ENCODE measurements around the gene HS6ST3.
"Not testable (repeated sequence)": the region's sequence is repeated elsewhere in the genome, so short reads cannot be mapped to it uniquely, and the experiment has no call there.

Gene HS6ST3

DNA sequence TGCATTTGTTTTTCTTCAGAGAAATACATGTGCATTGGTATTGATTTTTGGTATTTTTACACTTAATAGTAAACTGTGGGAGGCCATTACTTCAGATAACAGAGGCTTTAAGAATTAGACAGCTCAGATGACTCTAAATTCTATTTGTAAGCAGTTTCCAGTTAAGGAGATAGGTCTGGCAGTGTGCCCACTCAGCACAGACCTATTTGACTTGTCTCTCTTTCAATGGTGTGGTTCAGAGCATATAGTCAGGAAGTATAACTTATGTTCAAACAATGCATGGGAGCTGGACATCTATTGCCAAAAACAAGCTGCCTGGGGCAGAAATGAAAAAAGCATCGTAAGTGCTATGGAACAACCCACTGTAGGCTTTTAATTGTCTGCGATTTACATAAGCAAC, 370.7 kb downstream of the HS6ST3 start:
- FAIRE-seq: no peak

DNA sequence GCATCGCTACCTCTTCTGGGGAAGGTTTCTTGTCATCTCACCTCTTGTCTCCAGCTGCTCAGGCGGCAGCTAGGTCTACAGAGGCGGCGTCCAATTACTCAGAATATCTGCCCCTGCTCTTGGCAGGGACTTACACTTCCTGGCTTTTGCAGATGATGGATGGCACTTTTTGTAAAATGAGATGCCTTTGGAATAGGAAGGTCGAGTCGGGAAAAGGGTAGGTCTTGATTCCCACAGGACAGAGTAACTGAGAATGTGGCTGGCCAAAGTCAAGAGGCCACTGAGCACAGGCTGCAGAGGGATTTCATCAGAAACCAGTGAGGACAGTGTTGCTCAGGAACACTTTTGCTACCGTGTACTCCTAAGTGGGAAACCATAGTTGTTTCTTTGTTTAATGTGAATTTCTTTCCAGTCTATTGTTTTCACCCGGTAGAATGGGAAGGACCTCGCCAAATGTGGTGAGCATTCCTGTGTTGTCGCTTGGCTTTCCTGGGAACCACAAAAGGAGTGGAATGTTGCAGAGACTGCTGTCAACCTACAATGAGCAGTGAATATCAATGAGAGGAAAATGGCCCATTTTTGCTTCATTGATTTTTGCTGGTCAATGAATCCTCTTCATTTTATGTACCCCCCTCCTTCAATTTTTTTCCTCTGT, 383.7 kb downstream of the HS6ST3 start:
- no peak for FAIRE-seq

DNA sequence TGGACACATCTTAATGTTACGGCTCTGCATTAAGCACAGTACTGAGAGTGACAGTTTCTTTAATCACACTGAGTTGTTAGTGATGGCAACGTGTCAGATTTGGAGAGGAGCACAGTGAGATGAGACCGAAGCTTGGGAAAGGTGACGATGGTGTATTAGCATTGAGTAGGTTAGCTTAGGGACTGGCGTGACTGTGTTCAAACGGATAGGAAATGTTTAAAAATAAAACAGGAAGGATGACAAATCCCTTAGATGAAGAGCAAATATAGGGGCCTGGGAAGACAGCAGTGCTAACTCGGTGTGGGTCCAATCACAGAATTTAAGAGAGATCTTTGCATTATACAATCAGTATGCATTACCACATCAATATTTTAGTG, 384.3 kb downstream of the HS6ST3 start:
- no peak for FAIRE-seq

DNA sequence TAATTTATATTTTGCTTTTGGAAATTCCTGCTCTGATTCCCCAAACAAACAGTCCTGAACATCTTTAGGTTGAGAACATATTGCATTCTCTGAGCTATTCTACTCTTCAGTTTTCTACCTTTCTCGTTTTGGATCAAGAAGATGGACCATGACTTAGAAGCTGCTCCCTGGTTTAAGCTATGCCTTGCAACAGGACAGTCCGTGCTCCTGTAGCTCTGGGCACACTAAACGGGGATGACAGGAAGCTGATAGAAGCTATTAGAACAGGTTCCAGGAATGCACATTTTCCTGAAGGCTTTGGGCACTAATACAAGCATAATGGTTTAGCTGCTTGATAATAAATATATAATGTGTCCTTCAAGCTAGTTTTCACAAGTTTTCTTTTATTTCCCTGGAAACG, 385.2 kb downstream of the HS6ST3 start:
- no peak for FAIRE-seq

DNA sequence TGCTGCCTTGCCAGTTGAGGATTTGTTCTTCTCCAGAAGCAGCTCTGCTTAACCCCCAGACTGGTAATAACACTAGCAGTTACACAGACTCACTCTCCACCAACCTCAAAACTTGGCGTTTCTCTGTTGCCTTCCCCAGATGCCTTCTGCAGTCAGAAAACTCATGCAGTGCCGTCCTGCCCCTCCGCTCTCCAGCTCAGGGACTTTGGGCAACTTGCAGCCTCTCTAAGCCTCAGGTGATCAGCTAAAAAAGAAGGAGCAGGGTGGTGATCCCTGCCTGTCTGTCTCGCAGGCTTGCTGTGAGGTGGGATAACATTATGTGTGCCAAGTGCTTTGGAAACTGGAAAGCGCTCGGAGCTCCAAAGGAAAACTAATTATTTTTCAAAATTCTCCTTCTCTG, 391.6 kb downstream of the HS6ST3 start:
- FAIRE-seq: no peak

DNA sequence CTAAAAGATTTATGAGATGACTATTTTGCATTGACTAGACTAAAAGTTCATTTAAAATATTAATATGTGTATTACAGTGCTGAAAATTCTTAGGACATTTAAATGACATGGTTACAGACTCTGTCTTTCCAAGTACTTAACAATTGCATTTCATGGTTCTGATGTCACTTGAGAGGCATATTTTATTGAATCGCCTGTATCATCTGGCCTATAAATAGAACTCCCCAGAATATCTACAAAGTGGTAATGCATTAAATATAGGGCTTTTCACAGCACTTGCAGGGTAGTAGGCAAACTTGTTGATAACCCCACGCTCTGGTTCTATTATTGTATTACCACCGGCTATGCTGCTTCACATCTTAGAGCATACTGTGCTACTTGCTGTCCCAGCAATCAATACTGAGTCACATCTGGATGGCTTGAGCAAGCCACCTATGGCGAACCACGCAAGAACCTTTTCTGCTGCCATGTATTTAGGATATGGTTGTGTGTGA, 400.6 kb downstream of the HS6ST3 start:
- no peak for FAIRE-seq

DNA sequence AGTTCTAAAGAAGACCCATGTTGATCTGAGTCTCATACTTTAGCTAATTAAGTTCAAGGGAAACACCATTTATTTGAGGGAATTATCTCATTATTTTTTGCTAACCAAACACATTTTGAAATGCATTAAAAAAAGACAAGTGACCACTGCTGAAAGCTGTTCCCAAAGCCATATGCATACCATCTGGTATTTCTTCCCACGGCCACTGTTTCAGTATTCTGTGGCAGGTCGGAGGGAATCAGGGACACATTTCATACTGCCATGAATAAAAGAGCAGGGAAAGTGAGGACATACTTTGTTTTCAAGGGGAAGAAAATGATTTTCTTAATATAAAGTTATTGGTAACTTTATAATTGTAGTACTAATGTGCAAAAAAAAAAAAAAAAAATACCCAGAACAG, 401.2 kb downstream of the HS6ST3 start:
- no peak for FAIRE-seq

DNA sequence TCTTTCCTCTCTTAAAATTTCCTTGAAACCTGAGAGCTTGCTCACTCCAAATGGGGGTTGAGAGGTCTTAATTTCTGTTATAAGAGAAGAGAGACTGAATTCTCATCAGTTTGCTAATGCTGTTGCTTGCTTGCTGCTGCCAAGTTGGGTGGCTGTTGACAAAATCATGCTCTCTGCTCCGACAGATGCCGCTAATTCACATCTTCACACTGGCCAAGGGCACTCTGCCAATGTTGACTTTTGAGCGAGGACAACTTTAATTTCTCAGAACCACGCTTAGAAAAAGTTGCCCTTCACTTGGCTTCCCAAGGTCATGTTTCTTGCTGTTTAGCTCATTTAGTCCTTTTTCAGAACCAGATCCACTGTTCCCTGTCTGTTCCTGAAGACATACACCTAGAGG, 402.9 kb downstream of the HS6ST3 start:
- no peak for FAIRE-seq

DNA sequence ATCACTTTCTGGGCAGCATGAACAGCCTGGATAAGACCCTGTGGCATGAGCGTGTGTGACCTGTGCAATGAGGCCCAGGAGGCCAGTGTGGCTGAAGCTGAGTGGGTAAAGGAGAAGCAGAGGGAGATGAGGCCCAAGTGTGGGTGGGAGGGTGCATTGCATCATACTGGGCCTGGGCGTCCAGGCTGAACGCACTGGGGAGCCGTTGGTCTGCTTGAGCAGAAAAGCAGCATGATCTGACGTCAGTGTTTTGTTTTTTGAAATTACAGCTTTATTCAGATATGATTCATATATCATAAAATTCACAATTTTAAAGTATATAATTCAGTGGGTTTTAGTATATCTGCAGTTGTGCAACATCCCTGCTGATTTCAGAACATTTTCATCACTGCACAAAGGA, 409.7 kb downstream of the HS6ST3 start:
- FAIRE-seq: no peak

DNA sequence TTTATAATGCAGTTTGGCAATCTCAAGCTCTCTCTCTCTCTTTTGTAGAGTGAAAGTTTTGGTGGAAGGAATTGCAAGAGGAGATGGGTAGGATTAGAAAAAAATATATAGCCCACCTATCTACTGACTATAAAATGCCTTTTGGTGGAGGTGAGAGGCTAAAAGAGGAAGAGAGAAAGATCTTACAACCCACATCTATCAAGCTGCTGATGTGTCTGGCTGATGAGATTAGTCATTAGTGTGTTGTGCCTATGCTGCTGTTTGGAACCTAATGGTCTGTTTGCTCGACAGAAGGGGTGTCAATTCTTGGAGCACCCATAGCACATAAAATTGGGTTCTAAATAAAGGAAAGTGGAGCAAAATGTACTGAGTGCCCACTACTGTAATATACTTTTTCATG, 411.0 kb downstream of the HS6ST3 start:
- no peak for FAIRE-seq

DNA sequence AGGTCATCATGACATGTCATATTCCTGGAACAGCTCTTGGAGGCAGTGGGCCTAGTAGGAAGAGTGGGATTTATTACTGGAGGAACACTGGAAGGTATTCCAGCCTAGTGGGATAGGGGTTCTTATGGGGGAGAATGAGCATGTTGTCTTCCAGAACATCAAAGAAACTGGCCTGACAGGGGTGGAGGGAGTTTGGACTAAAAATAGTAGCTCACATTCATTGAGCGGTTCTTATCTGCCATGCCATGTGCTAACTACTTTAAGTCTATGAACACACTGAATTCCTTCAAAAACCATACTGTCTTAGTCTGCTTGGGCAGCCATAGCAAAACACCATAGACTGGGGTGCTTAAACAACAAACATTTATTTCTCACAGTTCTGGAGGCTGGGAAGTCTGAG, 413.6 kb downstream of the HS6ST3 start:
- FAIRE-seq: no peak

DNA sequence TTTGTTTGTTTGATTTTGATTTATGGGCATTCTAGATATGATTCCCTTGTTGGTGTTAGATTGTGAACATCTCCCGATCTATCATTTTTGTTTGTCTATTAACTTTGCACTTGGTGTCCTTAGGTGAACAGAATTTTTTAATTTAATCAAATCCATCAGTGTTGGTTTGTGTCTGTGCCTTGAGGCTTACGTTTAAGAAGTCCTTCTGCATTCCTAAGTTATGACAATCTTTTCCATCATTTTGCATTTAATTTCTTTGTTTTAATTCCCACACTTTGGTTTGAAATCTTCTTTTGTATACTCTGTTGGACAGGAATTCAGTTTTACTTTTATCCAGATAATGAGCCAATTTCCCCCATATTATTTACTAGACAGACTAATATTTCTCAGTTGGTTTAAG, 421.7 kb downstream of the HS6ST3 start:
- no peak for FAIRE-seq

DNA sequence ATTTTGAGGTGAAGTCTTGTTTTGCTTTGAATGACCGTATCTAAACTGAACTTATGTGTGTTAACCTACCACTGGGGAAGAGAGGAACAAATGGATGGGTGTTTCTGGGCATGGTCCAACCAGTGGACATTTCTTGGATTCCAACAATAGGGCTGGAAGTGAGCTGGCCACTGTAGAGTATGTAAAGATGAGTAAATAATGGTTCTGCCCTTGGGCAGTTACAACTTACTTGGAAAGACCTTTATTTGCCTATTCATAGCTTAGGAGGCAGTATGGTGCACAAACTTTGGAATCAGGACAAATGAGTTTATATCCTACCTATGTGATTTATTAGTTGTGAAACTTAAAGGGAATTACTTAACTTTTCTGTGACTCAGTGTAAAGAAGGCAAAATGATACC, 429.5 kb downstream of the HS6ST3 start:
- no peak for FAIRE-seq

DNA sequence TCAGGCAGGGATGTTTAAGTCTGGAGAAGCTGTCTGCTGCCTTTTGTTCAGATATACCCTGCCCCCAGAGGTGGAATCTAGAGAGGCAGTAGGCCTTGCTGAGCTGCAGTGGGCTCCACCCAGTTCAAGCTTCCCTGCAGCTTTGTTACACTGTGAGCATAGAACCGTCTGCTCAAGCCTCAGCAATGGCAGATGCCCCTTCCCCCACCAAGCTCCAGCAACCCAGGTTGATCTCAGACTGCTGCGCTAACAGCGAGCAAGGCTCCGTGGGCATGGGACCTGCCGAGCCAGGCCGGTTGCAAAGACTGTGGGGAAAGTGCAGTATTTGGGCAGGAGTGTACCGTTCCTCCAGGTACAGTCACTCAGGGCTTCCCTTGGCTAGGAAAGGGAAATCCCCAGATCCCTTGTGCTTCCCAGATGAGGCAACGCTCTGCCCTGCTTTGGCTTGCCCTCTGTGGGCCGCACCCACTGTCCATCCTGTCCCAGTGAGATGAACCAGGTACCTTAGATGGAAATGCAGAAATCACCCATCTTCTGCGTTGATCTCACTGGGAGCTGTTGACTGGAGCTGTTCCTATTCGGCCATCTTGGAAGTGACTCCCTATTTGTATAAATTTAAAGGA, 434.6 kb downstream of the HS6ST3 start:
- FAIRE-seq: not testable (repeated sequence)

DNA sequence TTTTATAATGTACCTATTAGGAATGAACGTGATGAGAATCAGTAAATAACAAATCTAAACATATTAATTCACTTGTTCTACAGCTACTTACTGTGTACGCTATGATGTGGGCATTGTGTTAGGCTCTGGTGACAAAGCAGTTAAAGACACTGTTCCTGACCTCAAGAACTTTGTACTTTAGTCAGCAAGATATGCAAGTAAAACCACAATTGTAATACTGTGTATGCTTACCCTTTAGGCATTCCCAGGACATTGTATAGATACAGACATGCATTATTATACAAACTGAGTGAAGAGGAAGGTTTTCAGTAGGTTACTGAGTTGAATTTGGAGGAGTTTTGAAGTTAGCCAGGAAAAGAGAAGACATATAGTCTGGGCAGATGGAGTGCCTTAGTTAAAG, 435.8 kb downstream of the HS6ST3 start:
- FAIRE-seq: no peak

DNA sequence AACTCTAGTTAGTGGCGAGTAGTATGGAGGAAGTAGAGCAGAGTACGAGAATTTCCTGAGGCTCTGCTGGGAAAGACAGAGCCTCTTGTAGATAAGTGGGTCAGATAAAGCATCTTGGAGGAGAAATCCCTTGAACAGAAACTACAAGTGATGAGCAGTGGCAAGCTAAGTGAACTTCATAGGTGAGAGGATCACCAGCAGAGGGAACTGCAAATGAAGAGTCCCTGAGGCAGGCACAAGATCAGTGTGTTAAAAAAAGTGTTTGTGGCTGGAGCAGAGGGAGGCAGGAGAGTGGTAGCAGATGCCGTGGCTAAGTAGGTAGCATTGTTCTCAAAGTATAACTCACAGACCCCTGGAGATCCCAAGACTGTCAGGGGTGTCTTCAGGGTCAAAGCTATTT, 437.6 kb downstream of the HS6ST3 start:
- no peak for FAIRE-seq

DNA sequence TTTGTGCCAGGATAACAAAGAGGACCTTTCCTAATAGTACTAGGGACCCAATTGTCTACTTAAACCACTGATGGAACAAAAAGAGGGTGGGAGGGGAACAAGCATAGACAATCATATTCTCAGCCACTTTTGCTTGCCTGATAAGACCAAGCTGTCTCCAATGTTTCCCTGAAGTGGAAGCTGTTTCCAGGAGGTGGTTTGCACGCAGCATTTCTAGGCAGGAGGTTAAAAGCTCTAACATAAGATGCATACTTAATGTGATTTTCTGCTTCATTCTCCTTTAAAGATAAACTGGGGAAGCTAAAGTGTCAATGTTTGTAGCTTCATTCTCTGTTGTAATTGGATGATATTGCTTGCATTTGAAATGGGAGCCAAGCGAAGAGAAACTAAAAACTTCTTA, 442.9 kb downstream of the HS6ST3 start:
- no peak for FAIRE-seq

DNA sequence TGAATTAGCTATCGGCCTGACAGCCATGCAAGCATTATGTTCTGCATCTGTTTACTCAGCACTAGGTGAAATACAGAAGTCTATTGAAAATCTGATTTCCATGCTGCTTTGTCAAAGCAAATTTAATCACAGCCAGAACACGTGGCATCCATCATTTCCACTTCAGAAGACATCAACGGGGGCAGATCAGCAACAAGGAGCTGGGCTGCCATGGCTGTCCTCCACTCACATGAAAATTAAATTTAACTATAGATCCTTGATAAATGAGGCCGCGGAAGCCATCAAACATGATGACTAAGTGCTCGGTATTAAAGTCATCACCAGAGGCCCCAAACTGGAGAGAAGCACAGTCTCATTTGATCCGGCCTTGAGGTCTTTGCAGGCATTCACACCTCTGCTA, 443.5 kb downstream of the HS6ST3 start:
- no peak for FAIRE-seq

DNA sequence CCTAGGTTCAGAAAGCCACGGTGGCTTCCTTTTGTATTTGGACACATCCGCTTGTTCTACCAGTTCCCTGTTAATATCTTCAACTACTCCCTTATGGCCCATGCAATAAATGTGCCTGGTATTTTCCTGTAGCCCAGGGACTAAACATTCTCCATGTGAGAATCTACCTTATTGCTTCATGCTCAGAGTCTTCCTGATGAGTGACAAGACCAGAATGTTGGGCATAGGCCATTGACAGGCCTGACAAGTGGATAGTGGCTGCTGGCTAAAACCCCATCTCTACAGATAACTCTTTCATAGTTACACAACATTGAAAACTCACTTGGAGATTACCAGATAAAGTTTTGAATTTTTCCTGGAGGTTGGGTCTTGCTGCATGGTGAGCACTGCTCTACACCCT, 449.9 kb downstream of the HS6ST3 start:
- FAIRE-seq: no peak

DNA sequence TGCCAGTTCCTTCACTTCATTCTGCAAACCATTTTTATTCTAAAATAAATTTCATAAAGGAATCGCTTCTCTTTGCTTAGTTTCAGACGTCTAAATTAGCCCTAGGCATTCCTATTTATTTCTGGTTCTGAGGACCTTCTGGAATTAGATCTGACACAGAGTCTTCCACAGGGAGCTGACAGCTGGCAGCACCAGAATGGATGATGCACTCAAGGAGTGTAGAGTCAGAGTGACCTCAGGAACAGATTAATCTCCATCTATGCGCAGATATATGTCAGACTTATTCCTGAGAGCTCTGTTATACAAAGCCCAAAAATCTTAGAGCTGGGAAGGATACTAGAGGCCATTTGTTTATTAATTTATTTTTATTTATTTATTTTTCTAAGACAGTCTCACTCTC, 450.8 kb downstream of the HS6ST3 start:
- FAIRE-seq: no peak

DNA sequence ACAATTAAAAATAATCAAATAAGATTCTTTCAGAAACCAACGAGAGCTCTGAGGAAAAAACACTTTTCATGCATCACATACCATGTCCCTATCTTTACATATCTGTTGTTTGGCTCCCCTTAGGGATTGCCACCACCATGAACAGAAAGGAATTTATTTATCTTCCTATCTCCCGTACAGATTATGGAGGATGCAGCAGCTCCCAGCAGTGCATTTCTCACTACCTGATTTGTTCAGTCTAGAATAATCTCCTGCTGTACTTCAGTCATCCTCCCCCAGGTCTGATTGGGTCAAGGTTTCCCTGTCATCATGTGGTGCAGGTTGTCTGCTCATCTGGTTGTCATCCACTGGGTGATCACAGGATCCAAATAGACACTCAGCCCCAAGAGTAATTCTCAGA, 453.1 kb downstream of the HS6ST3 start:
- FAIRE-seq: no peak

DNA sequence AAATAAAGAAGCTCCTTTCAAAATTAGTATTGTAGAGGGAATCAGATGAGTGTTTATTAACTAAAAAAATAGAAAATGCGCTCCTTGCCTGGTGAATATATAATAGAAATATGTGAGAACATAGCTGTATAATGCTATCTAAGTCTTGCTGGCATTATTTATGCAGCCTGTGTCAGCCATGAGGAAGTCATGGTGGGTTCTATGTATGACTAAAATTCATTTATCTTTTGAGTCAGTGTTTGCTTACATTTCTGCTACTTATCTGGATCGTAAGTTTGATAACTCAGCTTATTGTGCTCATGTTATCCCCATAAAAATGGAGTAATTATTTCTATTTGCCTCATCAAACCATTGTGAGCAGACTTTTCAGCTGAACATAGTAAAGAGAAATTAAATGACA, 455.1 kb downstream of the HS6ST3 start:
- FAIRE-seq: no peak

DNA sequence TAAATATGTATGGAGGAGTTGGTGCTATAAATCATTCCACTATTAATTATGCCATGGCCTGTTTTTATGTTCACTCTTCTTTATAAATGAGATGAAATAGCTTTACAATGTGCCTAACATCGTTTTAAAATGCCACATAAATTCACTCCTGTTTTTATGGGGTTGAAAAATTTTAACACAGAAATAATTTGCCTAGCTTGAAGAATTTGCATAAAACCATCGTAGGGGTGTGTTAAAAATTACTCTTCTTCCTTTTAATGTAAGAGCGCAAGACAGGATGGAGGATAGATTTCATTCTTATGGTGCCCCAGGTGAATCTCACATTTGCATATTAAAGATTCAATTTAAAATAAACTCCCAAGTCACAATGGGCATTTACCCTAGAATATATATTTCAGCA, 456.6 kb downstream of the HS6ST3 start:
- no peak for FAIRE-seq

DNA sequence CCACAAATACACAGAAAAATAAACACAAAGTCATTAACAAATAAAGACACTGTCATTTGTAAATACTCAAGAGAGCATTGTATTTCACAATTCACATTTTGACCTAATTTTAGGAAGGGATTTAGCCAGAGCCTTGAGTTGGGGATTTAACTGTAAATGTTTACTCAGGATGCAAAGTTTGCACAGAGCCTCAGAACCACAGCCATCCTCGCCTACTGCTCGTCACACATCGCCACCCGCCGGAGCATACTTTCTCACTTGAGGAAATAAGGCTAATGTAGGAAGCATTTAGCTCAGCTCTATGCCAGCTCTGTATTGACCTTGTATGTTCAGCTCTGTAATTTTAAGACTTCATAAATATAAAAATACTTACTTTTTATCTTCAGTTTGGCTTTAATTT, 461.6 kb downstream of the HS6ST3 start:
- FAIRE-seq: no peak

DNA sequence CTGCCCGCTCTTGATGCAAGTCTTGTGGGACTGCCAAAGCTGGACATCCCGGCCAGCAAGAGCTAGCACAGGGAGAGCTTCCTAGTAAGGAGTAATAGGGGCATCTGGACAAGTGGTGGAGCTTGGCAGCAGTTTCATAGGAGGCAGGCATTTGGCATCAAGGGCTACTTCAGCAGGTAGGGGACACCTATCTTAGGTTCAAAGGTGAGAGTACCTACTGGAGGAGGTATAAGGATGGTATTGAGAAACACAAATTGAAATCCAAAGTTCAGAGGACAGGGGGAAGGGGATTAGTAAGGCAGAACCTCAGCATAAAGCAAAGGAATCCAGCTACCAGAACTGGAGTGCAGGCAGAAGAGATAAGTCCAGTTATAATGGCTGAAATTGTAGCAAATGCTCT, 462.7 kb downstream of the HS6ST3 start:
- no peak for FAIRE-seq
